Left ventricle myocardium superior (tissue), 1 donor: ENCODE data around the gene NBEA. TPM values are rescaled to one million over a fixed set of nuclear protein-coding genes. Genes with fewer than 3 reads are reported as not detected.
A peak's percentile ranks its signal among the peaks of the same experiment; 100 is the strongest.
"Not testable (repeated sequence)": the region's sequence is repeated elsewhere in the genome, so short reads cannot be mapped to it uniquely, and the experiment has no call there.

Experiments used
- ATAC-seq: fragments of 200-7000 bp; cut with Tn5 transposase; one replicate; pipeline ENCODE4 v1.9.1; 2020; ENCODE audit warnings: mild to moderate bottlenecking, moderate library complexity
- DNase-seq: peaks from one replicate; pipeline ENCODE4 v3.0.0-alpha.2; 2020
- intact Hi-C: fragments of 100-400 bp; cut with micrococcal nuclease; formaldehyde crosslinking; loops from one replicate; pipeline ENCODE4 v1.11.0; 2022
- total RNA-seq: library from RNA; stranded (reverse); fragmentation: NEBNext Ultra II Directional; extraction: Animal tissue kit (Norgen Biotek cat#: 25700); gene quantifications from one replicate; pipeline ENCODE4 v1.2.1, GENCODE V29; 2021
- donor health status: DM: no; HTN: yes; CAD: no; lungs with severe emphysema.

Gene NBEA
- total RNA-seq, 1 donor from 2014 or later, result 20.7 TPM

- no peak for DNase-seq
- ATAC-seq, result no peak
- intact Hi-C loops, result loop anchor here (10.0 kb wide), 1 partner anchor 309 kb away; no protein-coding TSS in a partner anchor
Observed at GRCh38 chr13:35646056-35646774, 704.1 kb downstream of the NBEA start.

- ATAC-seq (peak; percentile 38), DNase-seq (no peak)
- intact Hi-C loops, result loop anchor here (10.0 kb wide), 1 partner anchor 307 kb away; no protein-coding TSS in a partner anchor
Observed at GRCh38 chr13:35648201-35648600, 706.1 kb downstream of the NBEA start.

GRCh38 chr13:35649162-35649561 is 707.1 kb downstream of the NBEA start:
- intact Hi-C loops, result loop anchor here (10.0 kb wide), 1 partner anchor 306 kb away; no protein-coding TSS in a partner anchor
- DNase-seq, result no peak
- peak; percentile 63 for ATAC-seq

- intact Hi-C loops, result no loop called here
- ATAC-seq (no peak), DNase-seq (no peak)
Observed at GRCh38 chr13:35659796-35660195, 717.7 kb downstream of the NBEA start.

GRCh38 chr13:35664747-35665146 is 722.7 kb downstream of the NBEA start:
- intact Hi-C loops, result no loop called here
- ATAC-seq (no peak), DNase-seq (no peak)

- DNase-seq (no peak), ATAC-seq (no peak)
- intact Hi-C loops, result no loop called here
Observed at GRCh38 chr13:35669321-35669720, 727.3 kb downstream of the NBEA start.

- intact Hi-C loops, result no loop called here
- ATAC-seq, result no peak
- DNase-seq, result no peak
Observed at GRCh38 chr13:35672611-35673010, 730.5 kb downstream of the NBEA start.

- DNase-seq, result no peak
- no peak for ATAC-seq
- intact Hi-C loops, result no loop called here
Observed at GRCh38 chr13:35675651-35676050, 733.6 kb downstream of the NBEA start.

GRCh38 chr13:35677863-35678262 is 735.8 kb downstream of the NBEA start:
- intact Hi-C loops, DNase-seq, ATAC-seq: not testable (repeated sequence)

GRCh38 chr13:35681685-35682084 is 739.6 kb downstream of the NBEA start:
- intact Hi-C loops, result no loop called here
- ATAC-seq (no peak), DNase-seq (no peak)

GRCh38 chr13:35684432-35684831 is 742.4 kb downstream of the NBEA start:
- DNase-seq (no peak), ATAC-seq (no peak)
- intact Hi-C loops, result no loop called here

- DNase-seq (no peak), ATAC-seq (no peak)
- intact Hi-C loops, result no loop called here
Observed at GRCh38 chr13:35687336-35687735, 745.3 kb downstream of the NBEA start.

- ATAC-seq (peak; percentile 81), DNase-seq (no peak)
- intact Hi-C loops, result no loop called here
Observed at GRCh38 chr13:35690581-35691207, 748.6 kb downstream of the NBEA start.

- intact Hi-C loops, result no loop called here
- no peak for ATAC-seq
- no peak for DNase-seq
Observed at GRCh38 chr13:35693134-35693784, 751.2 kb downstream of the NBEA start.

- DNase-seq (no peak), ATAC-seq (no peak)
- intact Hi-C loops, result no loop called here
Observed at GRCh38 chr13:35694031-35694430, 752.0 kb downstream of the NBEA start.

GRCh38 chr13:35694549-35695447 is 752.7 kb downstream of the NBEA start:
- ATAC-seq (no peak), DNase-seq (no peak)
- intact Hi-C loops, result no loop called here

GRCh38 chr13:35695448-35695770 is 753.3 kb downstream of the NBEA start:
- DNase-seq (no peak), ATAC-seq (no peak)
- intact Hi-C loops, result no loop called here

GRCh38 chr13:35697186-35697730 is 755.2 kb downstream of the NBEA start:
- no peak for DNase-seq
- intact Hi-C loops, result no loop called here
- no peak for ATAC-seq

GRCh38 chr13:35698911-35699576 is 757.0 kb downstream of the NBEA start:
- intact Hi-C loops, result no loop called here
- ATAC-seq (peak; percentile 74), DNase-seq (no peak)
